ENCODE results near the gene FADD.
A peak's percentile ranks its signal among the peaks of the same experiment; 100 is the strongest.

FADD gene

GRCh38 chr11:70202920-70203750 lies at the start of gene FADD:
FADD (plus strand) TSS chr11:70203296; CDS start chr11:70203460, 164 bp downstream.
- TF ChIP-seq CTCF (conservative IDR thresholded peaks at IDR 0.05) (no peak), ZFX (IDR thresholded peaks at IDR 0.05) (peak; percentile 85; the same call in 1 of the 2 replicates)
- peak within 1 kb of the TSS; percentile 97 for H3K27ac ChIP-seq

GRCh38 chr11:70155386-70155785 lies 47.7 kb upstream of the FADD start:
- TF ChIP-seq CTCF (conservative IDR thresholded peaks at IDR 0.05) = no peak
- no peak for TF ChIP-seq ZFX (IDR thresholded peaks at IDR 0.05)
- H3K27ac ChIP-seq = no peak overlapping the region

GRCh38 chr11:70156291-70157037 lies 46.6 kb upstream of the FADD start:
- no peak for TF ChIP-seq CTCF (conservative IDR thresholded peaks at IDR 0.05)
- no peak overlapping the region for H3K27ac ChIP-seq

- TF ChIP-seq ZFX (IDR thresholded peaks at IDR 0.05) = no peak
- no peak overlapping the region for H3K27ac ChIP-seq
These were observed 44.9 kb upstream of the FADD start for GRCh38 chr11:70158201-70158600.

- H3K27ac ChIP-seq = no peak overlapping the region
- TF ChIP-seq ZFX (IDR thresholded peaks at IDR 0.05) = no peak
- no peak for TF ChIP-seq CTCF (conservative IDR thresholded peaks at IDR 0.05)
These were observed 44.2 kb upstream of the FADD start for GRCh38 chr11:70158757-70159389.

GRCh38 chr11:70159627-70160570 lies 43.2 kb upstream of the FADD start:
- H3K27ac ChIP-seq = no peak overlapping the region
- TF ChIP-seq CTCF (conservative IDR thresholded peaks at IDR 0.05) (no peak), ZFX (IDR thresholded peaks at IDR 0.05) (no peak)

- no peak for TF ChIP-seq ZFX (IDR thresholded peaks at IDR 0.05)
- TF ChIP-seq CTCF (conservative IDR thresholded peaks at IDR 0.05) = no peak
- H3K27ac ChIP-seq = no peak overlapping the region
These were observed 42.0 kb upstream of the FADD start for GRCh38 chr11:70161043-70161625.

Measured in C4-2B (cell line).